Measurements from ENCODE around the gene INPP4B.

DNA sequence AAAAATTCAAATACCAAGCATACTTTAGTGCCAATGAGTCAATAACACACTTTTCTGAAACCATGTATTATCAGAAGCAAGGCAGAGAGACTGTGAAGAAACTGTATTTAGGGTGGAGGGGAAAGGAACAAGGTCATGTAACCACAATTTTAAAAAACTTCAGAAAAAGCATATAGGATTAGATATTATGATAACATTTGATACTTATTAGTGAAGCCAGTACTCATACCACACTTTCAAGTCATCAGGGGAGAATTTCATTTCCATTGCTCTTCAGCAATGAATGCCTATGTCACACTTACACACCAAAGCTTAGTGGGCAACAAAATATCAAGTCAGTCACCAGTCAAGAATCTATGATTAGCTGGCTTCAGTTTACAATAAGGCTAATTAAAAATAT lies 607.5 kb downstream of the INPP4B start:
- TF ChIP-seq POLR2AphosphoS5 (IDR thresholded peaks at IDR 0.05), result no peak
- no peak for TF ChIP-seq POLR2A (IDR thresholded peaks at IDR 0.05)
- TF ChIP-seq, protein P1, sequence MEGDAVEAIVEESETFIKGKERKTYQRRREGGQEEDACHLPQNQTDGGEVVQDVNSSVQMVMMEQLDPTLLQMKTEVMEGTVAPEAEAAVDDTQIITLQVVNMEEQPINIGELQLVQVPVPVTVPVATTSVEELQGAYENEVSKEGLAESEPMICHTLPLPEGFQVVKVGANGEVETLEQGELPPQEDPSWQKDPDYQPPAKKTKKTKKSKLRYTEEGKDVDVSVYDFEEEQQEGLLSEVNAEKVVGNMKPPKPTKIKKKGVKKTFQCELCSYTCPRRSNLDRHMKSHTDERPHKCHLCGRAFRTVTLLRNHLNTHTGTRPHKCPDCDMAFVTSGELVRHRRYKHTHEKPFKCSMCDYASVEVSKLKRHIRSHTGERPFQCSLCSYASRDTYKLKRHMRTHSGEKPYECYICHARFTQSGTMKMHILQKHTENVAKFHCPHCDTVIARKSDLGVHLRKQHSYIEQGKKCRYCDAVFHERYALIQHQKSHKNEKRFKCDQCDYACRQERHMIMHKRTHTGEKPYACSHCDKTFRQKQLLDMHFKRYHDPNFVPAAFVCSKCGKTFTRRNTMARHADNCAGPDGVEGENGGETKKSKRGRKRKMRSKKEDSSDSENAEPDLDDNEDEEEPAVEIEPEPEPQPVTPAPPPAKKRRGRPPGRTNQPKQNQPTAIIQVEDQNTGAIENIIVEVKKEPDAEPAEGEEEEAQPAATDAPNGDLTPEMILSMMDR (IDR thresholded peaks at IDR 0.05), result no peak

Measured in breast epithelium (tissue), 3 donors.